Retinal pigment epithelial cell (primary cell): ENCODE measurements around the gene PXMP2.
"Not testable (repeated sequence)": the region's sequence is repeated elsewhere in the genome, so short reads cannot be mapped to it uniquely, and the experiment has no call there.

Experiments used
- DNase-seq: peaks from one replicate; pipeline ENCODE4 v3.0.0-alpha.2; 2010; ENCODE audit warnings: low read depth
- H3K4me3 ChIP-seq: 2 replicates; pipeline ENCODE4 v1.5.1; 2011; ENCODE audit warnings: mild to moderate bottlenecking, low read length, control low read depth, moderate library complexity
- TF ChIP-seq, protein P1 (sequence below): conservative IDR thresholded peaks from 2 replicates; pipeline ENCODE4 v1.5.1; 2011; ENCODE audit warnings: low read depth, low read length, control low read depth, inconsistent platforms

PXMP2 gene

DNA sequence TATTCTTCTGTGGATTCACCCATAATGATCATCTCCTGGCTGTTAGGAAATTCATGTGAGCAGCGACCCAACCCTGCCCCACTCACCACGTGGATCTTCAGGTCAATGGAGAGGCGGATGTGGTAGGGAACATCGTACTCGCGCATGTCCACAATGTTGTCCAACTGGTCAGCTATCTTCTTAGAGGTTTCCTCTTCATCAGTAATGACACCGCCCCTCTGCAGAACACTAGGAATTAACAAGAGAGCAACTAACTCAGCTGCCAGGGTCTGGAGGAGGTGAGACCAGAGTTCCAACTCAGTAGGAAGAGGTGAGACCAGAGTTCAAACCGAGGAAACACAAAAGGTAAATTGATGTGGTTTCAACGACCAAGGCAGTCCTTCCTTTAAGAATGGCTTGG, 9.9 kb upstream of the PXMP2 start:
- no peak overlapping the region for H3K4me3 ChIP-seq
- TF ChIP-seq, protein P1, sequence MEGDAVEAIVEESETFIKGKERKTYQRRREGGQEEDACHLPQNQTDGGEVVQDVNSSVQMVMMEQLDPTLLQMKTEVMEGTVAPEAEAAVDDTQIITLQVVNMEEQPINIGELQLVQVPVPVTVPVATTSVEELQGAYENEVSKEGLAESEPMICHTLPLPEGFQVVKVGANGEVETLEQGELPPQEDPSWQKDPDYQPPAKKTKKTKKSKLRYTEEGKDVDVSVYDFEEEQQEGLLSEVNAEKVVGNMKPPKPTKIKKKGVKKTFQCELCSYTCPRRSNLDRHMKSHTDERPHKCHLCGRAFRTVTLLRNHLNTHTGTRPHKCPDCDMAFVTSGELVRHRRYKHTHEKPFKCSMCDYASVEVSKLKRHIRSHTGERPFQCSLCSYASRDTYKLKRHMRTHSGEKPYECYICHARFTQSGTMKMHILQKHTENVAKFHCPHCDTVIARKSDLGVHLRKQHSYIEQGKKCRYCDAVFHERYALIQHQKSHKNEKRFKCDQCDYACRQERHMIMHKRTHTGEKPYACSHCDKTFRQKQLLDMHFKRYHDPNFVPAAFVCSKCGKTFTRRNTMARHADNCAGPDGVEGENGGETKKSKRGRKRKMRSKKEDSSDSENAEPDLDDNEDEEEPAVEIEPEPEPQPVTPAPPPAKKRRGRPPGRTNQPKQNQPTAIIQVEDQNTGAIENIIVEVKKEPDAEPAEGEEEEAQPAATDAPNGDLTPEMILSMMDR: no peak
- no peak for DNase-seq

DNA sequence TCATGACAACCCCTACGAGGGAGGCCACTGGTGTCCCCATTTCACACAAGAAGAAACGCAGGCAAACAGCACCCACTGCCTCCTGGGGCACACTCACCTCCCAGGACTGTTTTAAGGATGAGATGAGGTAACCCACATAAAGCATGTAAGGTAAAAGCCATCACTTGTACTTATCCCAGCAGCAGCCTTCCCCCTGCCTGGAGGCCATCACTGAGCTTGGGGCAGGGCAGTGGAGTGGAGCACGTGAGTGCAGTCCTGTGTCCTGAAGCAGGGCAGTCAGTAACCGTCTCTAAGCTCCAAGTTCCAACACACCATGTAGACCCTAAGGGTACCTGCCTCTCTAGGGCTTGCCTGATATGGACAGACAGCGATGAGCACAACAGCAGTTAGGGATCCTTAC, 2.0 kb upstream of the PXMP2 start:
- TF ChIP-seq, protein P1: no peak
- no peak for DNase-seq
- no peak overlapping the region for H3K4me3 ChIP-seq

DNA sequence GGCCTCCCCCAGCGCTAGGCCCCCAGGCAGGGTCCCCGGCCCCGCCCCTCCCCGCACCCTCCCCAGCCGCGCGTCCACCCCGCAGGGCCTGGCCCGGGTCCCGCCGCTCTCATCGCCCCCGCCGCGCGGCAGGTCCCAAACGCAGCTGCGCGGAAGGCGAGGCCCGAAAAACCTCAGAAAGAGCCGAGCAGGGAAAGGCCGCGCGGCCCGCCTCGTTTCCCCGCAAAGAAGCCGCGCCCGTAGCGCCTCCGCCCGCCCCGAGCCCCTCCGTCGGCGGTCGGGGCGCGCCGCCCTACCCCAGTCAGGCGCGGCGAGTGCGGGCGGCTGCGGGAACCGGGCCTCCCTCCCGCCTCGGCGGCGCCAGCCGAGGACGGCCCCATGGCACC, 569 bp upstream of the PXMP2 start:
- DNase-seq: no peak
- TF ChIP-seq, protein P1: no peak
- H3K4me3 ChIP-seq: peak overlapping the region; percentile 55

DNA sequence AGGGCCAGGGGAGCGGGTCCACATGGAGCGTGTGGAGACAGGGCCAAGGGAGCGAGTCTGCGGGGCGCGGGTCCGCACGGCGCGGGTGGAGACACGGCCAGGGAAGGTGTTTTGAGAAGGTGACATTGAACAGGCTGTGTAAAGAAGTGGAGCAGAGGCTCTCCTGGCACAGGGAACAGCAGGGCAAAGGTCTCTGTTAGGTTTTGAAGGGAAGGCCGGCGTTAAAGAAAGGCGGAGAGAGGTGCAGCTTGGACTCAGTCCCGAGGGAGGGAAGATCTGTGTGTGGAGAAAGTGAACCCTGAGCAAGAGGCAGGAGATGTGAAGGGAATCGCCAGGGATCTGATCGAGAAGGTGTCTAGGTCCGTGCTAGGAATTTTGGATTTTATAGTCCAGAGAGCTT, 1.8 kb downstream of the PXMP2 start:
- H3K4me3 ChIP-seq: peak overlapping the region; percentile 11
- no peak for DNase-seq
- TF ChIP-seq, protein P1: no peak

DNA sequence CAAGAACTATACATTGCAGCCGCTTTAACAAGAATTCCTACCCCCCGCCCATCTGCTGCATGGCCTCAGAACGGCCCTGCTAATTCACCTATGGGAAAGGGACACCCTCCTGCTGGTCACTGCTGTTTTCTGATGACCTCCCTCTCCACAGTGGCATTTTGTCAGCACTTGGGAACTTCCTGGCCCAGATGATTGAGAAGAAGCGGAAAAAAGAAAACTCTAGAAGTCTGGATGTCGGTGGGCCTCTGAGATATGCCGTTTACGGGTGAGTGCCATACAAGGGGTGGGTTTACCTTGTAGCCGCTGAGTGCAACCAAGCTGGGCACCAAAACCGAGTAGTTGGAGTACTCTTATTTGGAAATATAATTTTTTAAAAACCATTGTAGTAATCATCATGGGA, 2.7 kb downstream of the PXMP2 start:
- TF ChIP-seq, protein P1: no peak
- H3K4me3 ChIP-seq: no peak overlapping the region
- DNase-seq: no peak

DNA sequence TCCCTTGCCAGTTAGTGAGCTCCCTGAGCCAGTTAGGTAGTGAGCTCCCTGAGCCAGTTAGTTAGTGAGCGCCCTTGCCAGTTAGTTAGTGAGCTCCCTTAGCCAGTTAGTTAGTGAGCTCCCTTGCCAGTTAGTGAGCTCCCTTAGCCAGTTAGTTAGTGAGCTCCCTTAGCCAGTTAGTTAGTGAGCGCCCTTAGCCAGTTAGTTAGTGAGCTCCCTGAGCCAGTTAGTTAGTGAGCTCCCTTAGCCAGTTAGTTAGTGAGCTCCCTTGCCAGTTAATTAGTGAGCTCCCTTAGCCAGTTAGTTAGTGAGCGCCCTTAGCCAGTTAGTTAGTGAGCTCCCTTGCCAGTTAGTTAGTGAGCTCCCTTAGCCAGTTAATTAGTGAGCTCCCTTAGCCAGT, 4.6 kb downstream of the PXMP2 start:
- not testable (repeated sequence) for H3K4me3 ChIP-seq, DNase-seq

DNA sequence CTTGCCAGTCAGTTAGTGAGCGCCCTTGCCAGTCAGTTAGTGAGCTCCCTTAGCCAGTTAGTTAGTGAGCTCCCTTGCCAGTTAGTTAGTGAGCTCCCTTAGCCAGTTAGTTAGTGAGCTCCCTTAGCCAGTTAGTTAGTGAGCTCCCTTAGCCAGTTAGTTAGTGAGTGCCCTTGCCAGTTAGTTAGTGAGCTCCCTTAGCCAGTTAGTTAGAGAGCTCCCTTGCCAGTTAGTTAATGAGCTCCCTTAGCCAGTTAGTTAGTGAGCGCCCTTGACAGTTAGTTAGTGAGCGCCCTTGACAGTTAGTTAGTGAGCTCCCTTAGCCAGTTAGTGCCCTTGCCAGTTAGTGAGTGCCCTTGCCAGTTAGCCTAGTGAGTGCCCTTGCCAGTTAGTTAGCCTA, 7.5 kb downstream of the PXMP2 start:
- DNase-seq, H3K4me3 ChIP-seq: not testable (repeated sequence)

DNA sequence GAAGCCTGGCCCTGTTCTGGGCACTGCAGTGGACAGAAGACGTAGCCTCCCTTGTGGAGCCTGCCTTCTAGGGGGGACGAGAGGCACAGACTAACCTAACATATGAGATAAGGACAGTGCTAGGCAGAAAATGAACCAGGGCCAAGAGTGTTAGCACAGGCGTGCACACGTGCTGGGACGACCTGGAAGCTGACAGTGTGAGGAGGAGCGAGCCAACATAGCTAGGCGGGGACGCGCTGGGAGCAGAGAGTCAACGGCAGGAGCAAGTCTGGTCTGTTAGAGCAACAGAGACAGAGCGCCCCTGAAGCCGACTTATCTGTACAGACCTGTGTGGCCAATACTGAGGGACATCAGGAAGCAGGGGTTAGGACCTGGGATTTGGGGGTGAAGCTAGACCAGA, 8.0 kb downstream of the PXMP2 start:
- TF ChIP-seq, protein P1: no peak
- no peak overlapping the region for H3K4me3 ChIP-seq
- DNase-seq: no peak
